ENCODE measurements around the gene FXYD6. TPM values are rescaled to one million over a fixed set of nuclear protein-coding genes. Genes with fewer than 3 reads are reported as not detected.

FXYD6 gene
- total and polyA plus RNA-seq, 9 of the 15 experiments (the other 6 are each of a cell fraction or from before 2014, with no cell fraction given) = 0.07 to 0.35 TPM; not detected in 7

DNA sequence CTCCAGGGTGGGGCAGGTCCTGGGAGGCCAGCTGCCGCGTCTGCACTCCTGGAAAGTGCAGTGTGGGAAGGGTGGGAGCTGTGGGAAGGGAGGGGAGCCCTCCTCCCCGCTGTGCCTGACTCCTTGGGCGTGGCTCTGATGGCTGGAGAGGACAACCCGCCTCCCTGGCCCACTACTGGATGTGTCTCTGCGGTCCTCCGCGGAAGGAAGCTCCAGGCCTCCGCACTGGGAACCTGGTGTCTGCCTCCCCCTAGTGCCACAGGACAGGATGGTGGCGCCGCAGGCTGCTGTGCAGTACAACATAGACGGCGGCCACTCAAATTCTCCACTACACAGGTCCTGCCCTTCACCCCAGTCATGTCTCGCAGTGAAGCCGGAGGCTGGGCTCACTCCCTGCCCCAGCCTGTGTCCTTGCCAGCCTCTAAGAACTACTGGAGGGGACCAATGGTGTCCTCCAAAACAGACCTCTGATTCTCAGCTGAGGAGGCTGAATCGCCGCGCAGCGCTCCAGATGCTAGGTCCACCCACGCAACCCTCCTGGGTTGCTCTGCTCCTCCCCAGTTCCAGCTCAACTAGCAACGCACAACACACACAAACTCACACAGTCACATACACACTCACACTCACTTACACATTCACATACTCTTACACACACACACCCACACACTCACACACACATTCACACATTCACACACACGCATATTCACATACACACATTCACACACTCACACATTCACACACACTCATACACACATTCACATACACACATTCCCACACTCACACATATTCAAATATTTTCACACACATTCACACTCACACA lies 67.0 kb downstream of the FXYD6 start (continued):
- TF ChIP-seq, protein P1, sequence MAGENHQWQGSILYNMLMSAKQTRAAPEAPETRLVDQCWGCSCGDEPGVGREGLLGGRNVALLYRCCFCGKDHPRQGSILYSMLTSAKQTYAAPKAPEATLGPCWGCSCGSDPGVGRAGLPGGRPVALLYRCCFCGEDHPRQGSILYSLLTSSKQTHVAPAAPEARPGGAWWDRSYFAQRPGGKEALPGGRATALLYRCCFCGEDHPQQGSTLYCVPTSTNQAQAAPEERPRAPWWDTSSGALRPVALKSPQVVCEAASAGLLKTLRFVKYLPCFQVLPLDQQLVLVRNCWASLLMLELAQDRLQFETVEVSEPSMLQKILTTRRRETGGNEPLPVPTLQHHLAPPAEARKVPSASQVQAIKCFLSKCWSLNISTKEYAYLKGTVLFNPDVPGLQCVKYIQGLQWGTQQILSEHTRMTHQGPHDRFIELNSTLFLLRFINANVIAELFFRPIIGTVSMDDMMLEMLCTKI (IDR thresholded peaks at IDR 0.05; ENCODE audit: partially characterized antibody) = no peak
- TF ChIP-seq SMAD3 (CRISPR knock-in tag; conservative IDR thresholded peaks at IDR 0.05) (no peak), VEZF1 (CRISPR knock-in tag; IDR thresholded peaks at IDR 0.05) (peak; percentile 33; the same call in 1 of the 2 replicates), PHF21A (IDR thresholded peaks at IDR 0.05; ENCODE audit: borderline replicate concordance, low read depth) (0 out of 2 replicates have a peak, but pooled peaks have one; percentile 75), DPF2 (IDR thresholded peaks at IDR 0.05) (0 out of 2 replicates have a peak, but pooled peaks have one; percentile 62), THAP7 (CRISPR knock-in tag; IDR thresholded peaks at IDR 0.05) (no peak), ZBTB7A (IDR thresholded peaks at IDR 0.05; ENCODE audit: borderline replicate concordance, control insufficient read depth, low read depth, low read length) (no peak), NRF1 (conservative IDR thresholded peaks at IDR 0.05 in 1 of 2, IDR thresholded peaks at IDR 0.05 in 1 of 2) (peak; percentile 56 to 67), SP2 (IDR thresholded peaks at IDR 0.05; ENCODE audit: extremely low read depth, low read depth, low read length, poor library complexity, severe bottlenecking) (no peak), MIER1 (IDR thresholded peaks at IDR 0.05; ENCODE audit: low read depth) (peak; percentile 50; the same call in 1 of the 2 replicates), MED1 (CRISPR knock-in tag; IDR thresholded peaks at IDR 0.05; ENCODE audit: borderline replicate concordance) (no peak), TFAM (CRISPR knock-in tag; conservative IDR thresholded peaks at IDR 0.05) (no peak), EP400 (IDR thresholded peaks at IDR 0.05) (no peak)
- TF ChIP-seq, protein P2, sequence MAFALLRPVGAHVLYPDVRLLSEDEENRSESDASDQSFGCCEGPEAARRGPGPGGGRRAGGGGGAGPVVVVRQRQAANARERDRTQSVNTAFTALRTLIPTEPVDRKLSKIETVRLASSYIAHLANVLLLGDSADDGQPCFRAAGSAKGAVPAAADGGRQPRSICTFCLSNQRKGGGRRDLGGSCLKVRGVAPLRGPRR (CRISPR knock-in tag; IDR thresholded peaks at IDR 0.05) = no peak
- TF ChIP-seq, protein P3, sequence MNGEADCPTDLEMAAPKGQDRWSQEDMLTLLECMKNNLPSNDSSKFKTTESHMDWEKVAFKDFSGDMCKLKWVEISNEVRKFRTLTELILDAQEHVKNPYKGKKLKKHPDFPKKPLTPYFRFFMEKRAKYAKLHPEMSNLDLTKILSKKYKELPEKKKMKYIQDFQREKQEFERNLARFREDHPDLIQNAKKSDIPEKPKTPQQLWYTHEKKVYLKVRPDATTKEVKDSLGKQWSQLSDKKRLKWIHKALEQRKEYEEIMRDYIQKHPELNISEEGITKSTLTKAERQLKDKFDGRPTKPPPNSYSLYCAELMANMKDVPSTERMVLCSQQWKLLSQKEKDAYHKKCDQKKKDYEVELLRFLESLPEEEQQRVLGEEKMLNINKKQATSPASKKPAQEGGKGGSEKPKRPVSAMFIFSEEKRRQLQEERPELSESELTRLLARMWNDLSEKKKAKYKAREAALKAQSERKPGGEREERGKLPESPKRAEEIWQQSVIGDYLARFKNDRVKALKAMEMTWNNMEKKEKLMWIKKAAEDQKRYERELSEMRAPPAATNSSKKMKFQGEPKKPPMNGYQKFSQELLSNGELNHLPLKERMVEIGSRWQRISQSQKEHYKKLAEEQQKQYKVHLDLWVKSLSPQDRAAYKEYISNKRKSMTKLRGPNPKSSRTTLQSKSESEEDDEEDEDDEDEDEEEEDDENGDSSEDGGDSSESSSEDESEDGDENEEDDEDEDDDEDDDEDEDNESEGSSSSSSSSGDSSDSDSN (IDR thresholded peaks at IDR 0.05; ENCODE audit: borderline replicate concordance in 1 of 2, low read depth in 2 of 2, low read length in 2 of 2) = 0 out of 4 replicates have a peak, but pooled peaks of 1 of the 2 experiments have one; percentile 57

Measured in K562 (cell line).